ENCODE measurements around the gene GUCA2B. TPM values are rescaled to one million over a fixed set of nuclear protein-coding genes. Genes with fewer than 3 reads are reported as not detected.

The GUCA2B gene
- polyA plus RNA-seq, result 100 to 1,000 TPM in 3 of 4 donors, 10 to 100 TPM in 1; 14.4 to 969 (median 622) TPM
- long read RNA-seq, donor 1, result 0 reads
- long read RNA-seq, donor 2, transcript GUCA2B-201 (3 exons, 597 nt), result major isoform, 23 of 23 reads
- long read RNA-seq, donor 2, partial matches to known transcripts, result 0 of 23 reads
- long read RNA-seq, donor 2, other reads (novel, unspliced or antisense), result 0 of 23 reads
- long read RNA-seq, donor 3, transcript GUCA2B-201 (3 exons, 597 nt), result major isoform, 8 of 8 reads
- long read RNA-seq, donor 3, partial matches to known transcripts, result 0 of 8 reads
- long read RNA-seq, donor 3, other reads (novel, unspliced or antisense), result 0 of 8 reads
- long read RNA-seq, donor 4, result 0 reads
- long read RNA-seq, donor 5, transcript GUCA2B-201 (3 exons, 597 nt), result major isoform, 61 of 70 reads
- long read RNA-seq, donor 5, partial matches to known transcripts, result 9 of 70 reads
- long read RNA-seq, donor 5, other reads (novel, unspliced or antisense), result 0 of 70 reads
- long read RNA-seq, donor 6, transcript GUCA2B-201 (3 exons, 597 nt), result major isoform, 7 of 7 reads
- long read RNA-seq, donor 6, partial matches to known transcripts, result 0 of 7 reads
- long read RNA-seq, donor 6, other reads (novel, unspliced or antisense), result 0 of 7 reads
- long read RNA-seq, donor 7, result 0 reads
- long read RNA-seq, donor 8, result 0 reads
- long read RNA-seq, donor 9, transcript GUCA2B-201 (3 exons, 597 nt), result major isoform, 20 of 20 reads
- long read RNA-seq, donor 9, partial matches to known transcripts, result 0 of 20 reads
- long read RNA-seq, donor 9, other reads (novel, unspliced or antisense), result 0 of 20 reads
- long read RNA-seq, donor 10, transcript GUCA2B-201 (3 exons, 597 nt), result major isoform, 42 of 42 reads
- long read RNA-seq, donor 10, partial matches to known transcripts, result 0 of 42 reads
- long read RNA-seq, donor 10, other reads (novel, unspliced or antisense), result 0 of 42 reads

GRCh38 chr1:42152907-42153600, at the start of gene GUCA2B:
GUCA2B (plus strand) TSS chr1:42153410; CDS start chr1:42153451, 41 bp downstream.
- H3K4me1 ChIP-seq (ENCODE audit: control insufficient read depth in 3 of 3, insufficient read depth in 2 of 3, low read depth in 1 of 3, low read length in 2 of 3), result peaks cover 0 to 18% (median 7%) of the 10 kb centered on the region in 3 donors
- peak; percentile 50 to 64 for DNase-seq
- no peaks in the 10 kb centered on the region for H3K36me3 ChIP-seq (ENCODE audit: control insufficient read depth in 3 of 3, insufficient read depth in 2 of 3, low read depth in 1 of 3, low read length in 3 of 3)
- no peak for FAIRE-seq
- peaks cover 0 to under 1% (median 0%) of the 10 kb centered on the region in 3 donors for H3K27me3 ChIP-seq (ENCODE audit: control insufficient read depth in 3 of 3, insufficient read depth in 3 of 3, low read length in 3 of 3)
- peak within 1 kb of the TSS in 1 of 3 donors; percentile 89 for H3K27ac ChIP-seq (ENCODE audit: low read depth in 1 of 3, low read length in 2 of 3)
- 67 to 78% (median 70%) methylated on average over 12 of the region's 12 CpGs for WGBS, 3 donors
- H3K4me3 ChIP-seq (ENCODE audit: low read depth in 1 of 3, low read length in 3 of 3), result peak within 1 kb of the TSS in 1 of 3 donors; percentile 37
- no peaks in the 10 kb centered on the region for H3K9me3 ChIP-seq (ENCODE audit: control insufficient read depth in 2 of 2, insufficient read depth in 1 of 2, low read depth in 1 of 2, low read length in 1 of 2)

- H3K36me3 ChIP-seq (ENCODE audit: control insufficient read depth in 3 of 3, insufficient read depth in 2 of 3, low read depth in 1 of 3, low read length in 3 of 3), result no peaks in the 10 kb centered on the region
- no peaks in the 10 kb centered on the region for H3K4me1 ChIP-seq (ENCODE audit: control insufficient read depth in 3 of 3, insufficient read depth in 2 of 3, low read depth in 1 of 3, low read length in 2 of 3)
- no peaks in the 10 kb centered on the region for H3K27me3 ChIP-seq (ENCODE audit: control insufficient read depth in 3 of 3, insufficient read depth in 3 of 3, low read length in 3 of 3)
- no peak for FAIRE-seq
- no peak for DNase-seq
- WGBS, 3 donors, result 92 to 94% (median 94%) methylated on average over 1 of the region's 1 CpG
- H3K27ac ChIP-seq (ENCODE audit: low read depth in 1 of 3, low read length in 2 of 3), result no peak overlapping the region
- no peak overlapping the region for H3K4me3 ChIP-seq (ENCODE audit: low read depth in 1 of 3, low read length in 3 of 3)
- no peaks in the 10 kb centered on the region for H3K9me3 ChIP-seq (ENCODE audit: control insufficient read depth in 2 of 2, insufficient read depth in 1 of 2, low read depth in 1 of 2, low read length in 1 of 2)
Observed at GRCh38 chr1:42105025-42105424, 48.2 kb upstream of the GUCA2B start.

DNA sequence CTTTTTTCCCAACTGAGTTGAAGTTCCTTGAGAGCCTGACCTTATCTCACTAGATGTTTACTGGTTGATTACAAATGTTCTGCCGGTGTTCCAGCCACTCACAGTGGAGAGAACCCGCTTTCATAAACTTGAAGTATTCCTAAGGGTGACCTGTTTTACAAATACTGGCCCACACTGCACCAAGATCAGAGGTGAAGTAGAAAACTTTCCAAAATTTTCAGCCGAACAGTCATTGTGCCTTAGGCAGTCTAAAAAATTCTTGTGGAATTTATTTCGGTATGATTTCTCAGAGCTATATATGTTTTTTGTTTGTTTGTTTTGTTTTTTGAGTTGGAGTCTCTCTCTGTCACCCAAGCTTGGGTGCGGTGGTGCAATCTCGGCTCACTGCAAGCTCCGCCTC, 44.9 kb upstream of the GUCA2B start:
- WGBS, 3 donors, result 75 to 83% (median 77%) methylated on average over 7 of the region's 7 CpGs
- no peaks in the 10 kb centered on the region for H3K36me3 ChIP-seq (ENCODE audit: control insufficient read depth in 3 of 3, insufficient read depth in 2 of 3, low read depth in 1 of 3, low read length in 3 of 3)
- no peaks in the 10 kb centered on the region for H3K9me3 ChIP-seq (ENCODE audit: control insufficient read depth in 2 of 2, insufficient read depth in 1 of 2, low read depth in 1 of 2, low read length in 1 of 2)
- no peak overlapping the region for H3K4me3 ChIP-seq (ENCODE audit: low read depth in 1 of 3, low read length in 3 of 3)
- H3K27me3 ChIP-seq (ENCODE audit: control insufficient read depth in 3 of 3, insufficient read depth in 3 of 3, low read length in 3 of 3), result no peaks in the 10 kb centered on the region
- no peak for FAIRE-seq
- H3K27ac ChIP-seq (ENCODE audit: low read depth in 1 of 3, low read length in 2 of 3), result no peak overlapping the region
- DNase-seq, result no peak
- H3K4me1 ChIP-seq (ENCODE audit: control insufficient read depth in 3 of 3, insufficient read depth in 2 of 3, low read depth in 1 of 3, low read length in 2 of 3), result no peaks in the 10 kb centered on the region

GRCh38 chr1:42109600-42109999, 43.6 kb upstream of the GUCA2B start:
- Histone ChIP-seq H3K27ac (ENCODE audit: low read depth in 1 of 3, low read length in 2 of 3) (no peak overlapping the region), H3K36me3 (ENCODE audit: control insufficient read depth in 3 of 3, insufficient read depth in 2 of 3, low read depth in 1 of 3, low read length in 3 of 3) (no peaks in the 10 kb centered on the region), H3K27me3 (ENCODE audit: control insufficient read depth in 3 of 3, insufficient read depth in 3 of 3, low read length in 3 of 3) (no peaks in the 10 kb centered on the region), H3K4me1 (ENCODE audit: control insufficient read depth in 3 of 3, insufficient read depth in 2 of 3, low read depth in 1 of 3, low read length in 2 of 3) (no peaks in the 10 kb centered on the region), H3K4me3 (ENCODE audit: low read depth in 1 of 3, low read length in 3 of 3) (no peak overlapping the region), H3K9me3 (ENCODE audit: control insufficient read depth in 2 of 2, insufficient read depth in 1 of 2, low read depth in 1 of 2, low read length in 1 of 2) (no peaks in the 10 kb centered on the region)
- DNase-seq, result no peak
- 78 to 81% (median 79%) methylated on average over 3 of the region's 3 CpGs for WGBS, 3 donors
- FAIRE-seq, result no peak

GRCh38 chr1:42114229-42114628, 39.0 kb upstream of the GUCA2B start:
- Histone ChIP-seq H3K9me3 (ENCODE audit: control insufficient read depth in 2 of 2, insufficient read depth in 1 of 2, low read depth in 1 of 2, low read length in 1 of 2) (no peaks in the 10 kb centered on the region), H3K36me3 (ENCODE audit: control insufficient read depth in 3 of 3, insufficient read depth in 2 of 3, low read depth in 1 of 3, low read length in 3 of 3) (no peaks in the 10 kb centered on the region), H3K4me3 (ENCODE audit: low read depth in 1 of 3, low read length in 3 of 3) (no peak overlapping the region), H3K4me1 (ENCODE audit: control insufficient read depth in 3 of 3, insufficient read depth in 2 of 3, low read depth in 1 of 3, low read length in 2 of 3) (no peaks in the 10 kb centered on the region), H3K27ac (ENCODE audit: low read depth in 1 of 3, low read length in 2 of 3) (no peak overlapping the region), H3K27me3 (ENCODE audit: control insufficient read depth in 3 of 3, insufficient read depth in 3 of 3, low read length in 3 of 3) (peaks cover 0 to 6% (median 0%) of the 10 kb centered on the region in 3 donors)
- FAIRE-seq, result no peak
- 73 to 81% (median 75%) methylated on average over 5 of the region's 5 CpGs for WGBS, 3 donors
- DNase-seq, result no peak

DNA sequence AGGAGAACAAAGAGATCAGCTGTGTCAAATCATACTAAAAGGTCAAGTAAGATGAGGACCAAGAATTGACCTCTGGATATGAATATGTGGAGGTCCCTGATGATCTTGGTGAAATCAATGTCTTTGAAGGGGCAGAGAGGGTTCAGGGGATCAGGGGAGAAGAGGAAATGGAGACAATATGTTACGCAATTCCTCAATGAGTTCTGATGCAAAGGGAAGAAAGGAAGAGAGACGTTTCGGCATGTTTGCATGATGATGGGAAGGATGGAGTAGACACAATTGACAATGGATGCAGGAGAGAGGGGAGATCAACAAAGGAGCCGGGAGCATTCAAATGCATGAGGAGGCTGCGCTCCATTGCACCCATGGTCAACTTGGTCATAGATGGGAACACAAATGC, 36.0 kb upstream of the GUCA2B start:
- Histone ChIP-seq H3K36me3 (ENCODE audit: control insufficient read depth in 3 of 3, insufficient read depth in 2 of 3, low read depth in 1 of 3, low read length in 3 of 3) (no peaks in the 10 kb centered on the region), H3K4me1 (ENCODE audit: control insufficient read depth in 3 of 3, insufficient read depth in 2 of 3, low read depth in 1 of 3, low read length in 2 of 3) (no peaks in the 10 kb centered on the region), H3K9me3 (ENCODE audit: control insufficient read depth in 2 of 2, insufficient read depth in 1 of 2, low read depth in 1 of 2, low read length in 1 of 2) (no peaks in the 10 kb centered on the region), H3K27ac (ENCODE audit: low read depth in 1 of 3, low read length in 2 of 3) (no peak overlapping the region), H3K4me3 (ENCODE audit: low read depth in 1 of 3, low read length in 3 of 3) (no peak overlapping the region), H3K27me3 (ENCODE audit: control insufficient read depth in 3 of 3, insufficient read depth in 3 of 3, low read length in 3 of 3) (peaks cover 0 to 6% (median 0%) of the 10 kb centered on the region in 3 donors)
- WGBS, 3 donors, result 79 to 82% (median 81%) methylated on average over 5 of the region's 5 CpGs
- DNase-seq (no peak), FAIRE-seq (no peak)

DNA sequence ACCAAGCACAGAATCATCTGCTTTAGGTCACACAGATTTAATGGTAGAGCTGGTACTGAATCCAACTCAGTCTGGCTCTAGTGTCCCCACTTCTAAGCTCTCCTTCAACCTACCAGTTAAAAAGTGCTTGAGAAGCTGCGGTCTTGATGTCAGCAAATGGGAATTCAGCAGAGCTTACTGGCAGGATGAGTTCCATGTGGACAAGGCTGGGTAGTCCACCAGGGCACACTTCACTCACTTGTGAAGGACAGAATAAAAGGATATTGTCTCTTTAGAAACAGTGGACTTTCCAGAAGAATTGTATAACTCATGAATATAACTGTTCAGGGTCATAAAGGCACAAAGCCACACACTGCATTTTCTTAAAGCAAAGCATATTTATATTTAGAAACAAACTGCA, 35.1 kb upstream of the GUCA2B start:
- Histone ChIP-seq H3K27me3 (ENCODE audit: control insufficient read depth in 3 of 3, insufficient read depth in 3 of 3, low read length in 3 of 3) (peaks cover 0 to 6% (median 0%) of the 10 kb centered on the region in 3 donors), H3K4me3 (ENCODE audit: low read depth in 1 of 3, low read length in 3 of 3) (no peak overlapping the region), H3K27ac (ENCODE audit: low read depth in 1 of 3, low read length in 2 of 3) (no peak overlapping the region), H3K36me3 (ENCODE audit: control insufficient read depth in 3 of 3, insufficient read depth in 2 of 3, low read depth in 1 of 3, low read length in 3 of 3) (no peaks in the 10 kb centered on the region), H3K9me3 (ENCODE audit: control insufficient read depth in 2 of 2, insufficient read depth in 1 of 2, low read depth in 1 of 2, low read length in 1 of 2) (no peaks in the 10 kb centered on the region), H3K4me1 (ENCODE audit: control insufficient read depth in 3 of 3, insufficient read depth in 2 of 3, low read depth in 1 of 3, low read length in 2 of 3) (no peaks in the 10 kb centered on the region)
- whole genome bisulfite sequencing, 3 donors, result 77 to 79% (median 79%) methylated on average over 1 of the region's 1 CpG
- DNase-seq (no peak), FAIRE-seq (no peak)

DNA sequence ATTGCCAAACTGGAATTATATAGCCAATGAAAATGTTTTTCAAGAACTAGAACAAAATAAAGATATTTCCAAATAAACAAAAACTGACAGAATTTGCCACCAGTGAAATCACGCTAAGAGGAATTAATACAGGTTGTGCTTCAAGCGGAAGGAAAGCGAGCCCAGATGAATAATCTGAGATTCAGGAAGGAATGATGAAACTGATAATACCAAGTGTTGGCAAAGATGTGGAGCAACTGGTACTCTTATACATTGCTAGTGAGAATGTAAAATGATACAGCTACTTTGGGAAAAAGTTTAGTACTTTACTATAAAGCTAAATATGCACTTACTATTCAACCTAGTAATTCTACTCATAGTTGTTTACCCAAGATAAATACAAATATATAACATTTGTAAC, 30.8 kb upstream of the GUCA2B start:
- H3K4me1 ChIP-seq (ENCODE audit: control insufficient read depth in 3 of 3, insufficient read depth in 2 of 3, low read depth in 1 of 3, low read length in 2 of 3), result no peaks in the 10 kb centered on the region
- DNase-seq, result no peak
- H3K27me3 ChIP-seq (ENCODE audit: control insufficient read depth in 3 of 3, insufficient read depth in 3 of 3, low read length in 3 of 3), result peaks cover 0 to 2% (median 0%) of the 10 kb centered on the region in 3 donors
- H3K9me3 ChIP-seq (ENCODE audit: control insufficient read depth in 2 of 2, insufficient read depth in 1 of 2, low read depth in 1 of 2, low read length in 1 of 2), result no peaks in the 10 kb centered on the region
- no peak for FAIRE-seq
- no peak overlapping the region for H3K4me3 ChIP-seq (ENCODE audit: low read depth in 1 of 3, low read length in 3 of 3)
- 94 to 99% (median 97%) methylated on average over 3 of the region's 3 CpGs for whole genome bisulfite sequencing, 3 donors
- no peak overlapping the region for H3K27ac ChIP-seq (ENCODE audit: low read depth in 1 of 3, low read length in 2 of 3)
- H3K36me3 ChIP-seq (ENCODE audit: control insufficient read depth in 3 of 3, insufficient read depth in 2 of 3, low read depth in 1 of 3, low read length in 3 of 3), result no peaks in the 10 kb centered on the region
